Stomach smooth muscle (tissue), 2 donors: ENCODE results near the gene ERP44.

Experiments used
- H3K27ac ChIP-seq: one replicate; pipeline ENCODE4 v1.7.0; 2013; ENCODE audit warnings: mild to moderate bottlenecking, low read length, inconsistent platforms
- H3K27me3 ChIP-seq, 2 donors: one replicate each; pipeline ENCODE4 v1.7.0; 2013; ENCODE audit warnings: low read length in 2 of 2; ENCODE audit not compliant: insufficient read depth in 2 of 2, control insufficient read depth in 1 of 2
- H3K36me3 ChIP-seq, 2 donors: one replicate each; pipeline ENCODE4 v1.7.0; 2013; ENCODE audit warnings: low read length in 2 of 2; ENCODE audit not compliant: control insufficient read depth in 2 of 2, insufficient read depth in 2 of 2
- H3K4me1 ChIP-seq: one replicate; pipeline ENCODE4 v1.7.0; 2013; ENCODE audit warnings: low read length; ENCODE audit not compliant: control insufficient read depth, insufficient read depth
- H3K4me3 ChIP-seq, 2 donors: one replicate each; pipeline ENCODE4 v1.7.0; 2013; ENCODE audit warnings: low read length in 2 of 2
- H3K9ac ChIP-seq, 2 donors: one replicate each; pipeline ENCODE4 v1.7.0; 2013; ENCODE audit warnings: low read length in 2 of 2, mild to moderate bottlenecking in 1 of 2
- H3K9me3 ChIP-seq, 2 donors: one replicate each; pipeline ENCODE4 v1.7.0; 2013; ENCODE audit warnings: low read length in 2 of 2; ENCODE audit not compliant: control insufficient read depth in 2 of 2
- donor health status: healthy.
- donor health status: Pancreatic carcinoma.

ERP44 gene

GRCh38 chr9:99971410-99971809 is 127.4 kb downstream of the ERP44 start:
- Histone ChIP-seq H3K9ac (no peak overlapping the region), H3K27me3 (no peaks in the 10 kb centered on the region), H3K4me1 (no peaks in the 10 kb centered on the region), H3K36me3 (peaks cover 16 to 27% of the 10 kb centered on the region in 2 donors), H3K27ac (no peak overlapping the region), H3K4me3 (no peak overlapping the region), H3K9me3 (no peaks in the 10 kb centered on the region)

DNA sequence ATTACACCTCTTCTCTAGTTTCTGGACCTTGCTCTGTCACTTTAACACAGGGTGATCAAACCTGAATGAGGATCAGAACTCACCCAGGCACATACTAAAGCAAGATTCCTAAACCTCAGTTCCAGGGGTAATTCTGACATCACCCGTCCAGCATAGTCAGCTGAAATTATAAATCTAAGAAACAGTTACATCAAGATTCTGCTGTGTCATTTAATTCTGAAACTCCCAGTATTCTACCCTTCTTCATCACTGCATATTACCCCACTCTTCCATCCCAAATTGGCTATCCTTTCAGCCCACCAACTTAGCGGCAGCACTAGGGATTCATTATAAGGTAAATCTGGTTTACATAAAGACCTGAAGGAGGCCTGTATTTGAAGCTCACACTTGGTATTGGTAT is 128.3 kb downstream of the ERP44 start:
- no peak overlapping the region for H3K9ac ChIP-seq
- no peaks in the 10 kb centered on the region for H3K27me3 ChIP-seq
- H3K36me3 ChIP-seq, result peaks cover 12 to 18% of the 10 kb centered on the region in 2 donors
- H3K4me1 ChIP-seq, result no peaks in the 10 kb centered on the region
- no peak overlapping the region for H3K27ac ChIP-seq
- H3K9me3 ChIP-seq, result no peaks in the 10 kb centered on the region
- H3K4me3 ChIP-seq, result no peak overlapping the region

- H3K27ac ChIP-seq, result no peak overlapping the region
- no peaks in the 10 kb centered on the region for H3K27me3 ChIP-seq
- H3K9me3 ChIP-seq, result no peaks in the 10 kb centered on the region
- H3K4me1 ChIP-seq, result no peaks in the 10 kb centered on the region
- peaks cover 12 to 22% of the 10 kb centered on the region in 2 donors for H3K36me3 ChIP-seq
- no peak overlapping the region for H3K4me3 ChIP-seq
- H3K9ac ChIP-seq, result no peak overlapping the region
Observed at GRCh38 chr9:99967457-99967856, 131.3 kb downstream of the ERP44 start.

DNA sequence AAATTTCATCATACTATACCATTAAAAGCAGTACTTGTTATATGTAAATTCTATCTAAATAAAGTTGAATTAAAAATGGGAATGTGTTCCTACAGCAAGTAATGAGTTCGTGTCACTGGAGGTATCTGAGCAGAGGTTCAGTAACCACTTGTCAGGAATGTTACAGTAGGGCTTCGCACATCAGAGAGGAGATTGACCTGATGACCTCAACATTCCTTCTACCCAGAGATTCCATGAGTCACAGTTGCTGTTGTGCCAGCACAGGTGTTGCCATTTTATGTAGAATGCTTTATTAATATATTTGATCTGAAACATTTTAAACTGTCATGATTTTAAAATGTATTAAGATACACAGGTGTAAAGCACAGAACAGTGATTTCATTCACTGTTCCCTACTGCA is 132.1 kb downstream of the ERP44 start:
- H3K27me3 ChIP-seq, result no peaks in the 10 kb centered on the region
- no peaks in the 10 kb centered on the region for H3K4me1 ChIP-seq
- peaks cover 12 to 20% of the 10 kb centered on the region in 2 donors for H3K36me3 ChIP-seq
- no peaks in the 10 kb centered on the region for H3K9me3 ChIP-seq
- H3K4me3 ChIP-seq, result no peak overlapping the region
- H3K27ac ChIP-seq, result no peak overlapping the region
- no peak overlapping the region for H3K9ac ChIP-seq

DNA sequence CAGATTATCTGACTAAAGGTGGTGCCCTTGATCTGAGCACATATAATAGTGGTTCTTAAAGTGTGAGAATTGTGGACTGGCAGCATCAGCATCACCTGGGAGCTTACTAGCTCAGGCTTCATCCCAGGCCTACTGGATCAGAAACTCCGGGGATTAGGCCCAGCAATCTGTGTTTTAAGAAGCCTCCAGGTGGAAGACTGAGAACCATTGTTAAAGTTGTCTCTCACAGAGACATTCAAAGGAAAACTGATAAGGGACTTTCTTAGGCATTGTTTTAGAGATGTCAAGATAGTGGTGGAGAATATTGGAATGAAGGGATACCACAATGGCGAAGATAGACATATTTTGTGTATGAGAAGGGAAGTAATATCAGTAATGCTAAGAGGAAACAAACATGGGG is 132.8 kb downstream of the ERP44 start:
- peaks cover 15 to 27% of the 10 kb centered on the region in 2 donors for H3K36me3 ChIP-seq
- H3K4me3 ChIP-seq, result no peak overlapping the region
- no peaks in the 10 kb centered on the region for H3K4me1 ChIP-seq
- H3K9ac ChIP-seq, result no peak overlapping the region
- no peaks in the 10 kb centered on the region for H3K27me3 ChIP-seq
- H3K9me3 ChIP-seq, result no peaks in the 10 kb centered on the region
- no peak overlapping the region for H3K27ac ChIP-seq

GRCh38 chr9:99964336-99964735 is 134.5 kb downstream of the ERP44 start:
- peaks cover 17 to 30% of the 10 kb centered on the region in 2 donors for H3K36me3 ChIP-seq
- H3K9me3 ChIP-seq, result no peaks in the 10 kb centered on the region
- no peaks in the 10 kb centered on the region for H3K27me3 ChIP-seq
- no peak overlapping the region for H3K27ac ChIP-seq
- H3K4me3 ChIP-seq, result no peak overlapping the region
- H3K4me1 ChIP-seq, result no peaks in the 10 kb centered on the region
- no peak overlapping the region for H3K9ac ChIP-seq

GRCh38 chr9:99962680-99963261 is 136.0 kb downstream of the ERP44 start:
- peaks cover 13 to 21% of the 10 kb centered on the region in 2 donors for H3K36me3 ChIP-seq
- H3K27ac ChIP-seq, result no peak overlapping the region
- no peak overlapping the region for H3K4me3 ChIP-seq
- no peak overlapping the region for H3K9ac ChIP-seq
- H3K27me3 ChIP-seq, result no peaks in the 10 kb centered on the region
- H3K4me1 ChIP-seq, result no peaks in the 10 kb centered on the region
- H3K9me3 ChIP-seq, result no peaks in the 10 kb centered on the region

DNA sequence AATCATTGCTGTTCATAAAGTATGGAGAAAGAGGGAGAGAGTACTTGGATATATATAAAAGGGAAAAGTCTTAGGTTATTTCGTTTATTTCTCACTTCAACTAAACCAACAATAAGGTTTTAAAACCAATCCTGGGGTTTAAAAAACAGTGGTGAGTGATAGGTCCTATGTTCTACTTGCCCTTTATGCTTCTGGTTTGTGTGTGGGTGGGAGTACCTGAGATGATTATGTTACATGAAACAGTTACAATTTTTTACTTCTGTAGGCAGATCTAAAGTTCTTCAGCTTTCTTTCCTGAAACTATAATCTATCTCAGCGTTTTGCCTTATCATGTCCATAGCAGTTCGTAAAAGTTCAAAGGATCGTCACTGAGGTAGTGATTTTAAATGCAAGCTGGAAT is 143.2 kb downstream of the ERP44 start:
- Histone ChIP-seq H3K4me3 (no peak overlapping the region), H3K27me3 (no peaks in the 10 kb centered on the region), H3K9me3 (no peaks in the 10 kb centered on the region), H3K36me3 (peaks cover 5% of the 10 kb centered on the region in 2 donors), H3K9ac (no peak overlapping the region), H3K27ac (no peak overlapping the region), H3K4me1 (no peaks in the 10 kb centered on the region)

GRCh38 chr9:99954819-99955218 is 144.0 kb downstream of the ERP44 start:
- Histone ChIP-seq H3K4me3 (no peak overlapping the region), H3K27ac (no peak overlapping the region), H3K9me3 (no peaks in the 10 kb centered on the region), H3K4me1 (no peaks in the 10 kb centered on the region), H3K27me3 (no peaks in the 10 kb centered on the region), H3K9ac (no peak overlapping the region), H3K36me3 (peaks cover 5% of the 10 kb centered on the region in 2 donors)

DNA sequence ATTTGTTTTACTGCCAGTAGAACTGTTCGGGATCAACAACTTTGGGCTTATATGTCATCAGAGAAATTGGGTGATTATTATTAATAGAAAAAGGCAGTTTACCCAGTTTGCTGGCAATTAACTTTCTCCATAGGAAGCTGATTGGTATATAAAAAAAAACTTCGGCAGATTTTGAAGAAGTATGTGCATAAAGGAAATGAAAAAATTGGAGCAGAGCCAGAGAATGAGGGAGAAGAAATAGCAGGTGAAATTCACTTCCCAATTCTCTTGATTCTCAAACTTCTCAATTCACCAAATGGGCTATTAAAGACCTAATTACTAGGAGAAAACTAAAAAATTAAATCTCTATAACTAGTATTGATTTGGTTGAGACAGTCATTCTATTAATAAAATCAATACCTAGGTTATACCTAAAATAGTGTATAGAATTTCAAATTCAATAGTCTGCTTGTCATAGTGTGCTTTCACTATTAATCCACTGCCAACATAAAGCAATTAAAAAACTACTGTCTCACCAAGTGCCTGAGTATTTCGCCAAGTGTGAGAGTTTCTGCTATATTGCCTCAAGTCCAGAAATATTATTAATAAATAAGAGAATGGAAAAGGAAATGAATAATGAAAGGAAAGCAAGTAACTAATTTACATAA is 144.8 kb downstream of the ERP44 start:
- H3K4me1 ChIP-seq, result no peaks in the 10 kb centered on the region
- H3K4me3 ChIP-seq, result no peak overlapping the region
- no peak overlapping the region for H3K27ac ChIP-seq
- H3K9ac ChIP-seq, result no peak overlapping the region
- no peaks in the 10 kb centered on the region for H3K27me3 ChIP-seq
- no peaks in the 10 kb centered on the region for H3K9me3 ChIP-seq
- H3K36me3 ChIP-seq, result peaks cover 0 to 5% of the 10 kb centered on the region in 2 donors

GRCh38 chr9:99948896-99949295 is 149.9 kb downstream of the ERP44 start:
- Histone ChIP-seq H3K36me3 (peaks cover 0 to 5% of the 10 kb centered on the region in 2 donors), H3K27ac (no peak overlapping the region), H3K9me3 (no peaks in the 10 kb centered on the region), H3K9ac (no peak overlapping the region), H3K4me3 (no peak overlapping the region), H3K27me3 (no peaks in the 10 kb centered on the region), H3K4me1 (no peaks in the 10 kb centered on the region)
